Measurements from ENCODE around the gene DCAF4.

DCAF4 gene

DNA sequence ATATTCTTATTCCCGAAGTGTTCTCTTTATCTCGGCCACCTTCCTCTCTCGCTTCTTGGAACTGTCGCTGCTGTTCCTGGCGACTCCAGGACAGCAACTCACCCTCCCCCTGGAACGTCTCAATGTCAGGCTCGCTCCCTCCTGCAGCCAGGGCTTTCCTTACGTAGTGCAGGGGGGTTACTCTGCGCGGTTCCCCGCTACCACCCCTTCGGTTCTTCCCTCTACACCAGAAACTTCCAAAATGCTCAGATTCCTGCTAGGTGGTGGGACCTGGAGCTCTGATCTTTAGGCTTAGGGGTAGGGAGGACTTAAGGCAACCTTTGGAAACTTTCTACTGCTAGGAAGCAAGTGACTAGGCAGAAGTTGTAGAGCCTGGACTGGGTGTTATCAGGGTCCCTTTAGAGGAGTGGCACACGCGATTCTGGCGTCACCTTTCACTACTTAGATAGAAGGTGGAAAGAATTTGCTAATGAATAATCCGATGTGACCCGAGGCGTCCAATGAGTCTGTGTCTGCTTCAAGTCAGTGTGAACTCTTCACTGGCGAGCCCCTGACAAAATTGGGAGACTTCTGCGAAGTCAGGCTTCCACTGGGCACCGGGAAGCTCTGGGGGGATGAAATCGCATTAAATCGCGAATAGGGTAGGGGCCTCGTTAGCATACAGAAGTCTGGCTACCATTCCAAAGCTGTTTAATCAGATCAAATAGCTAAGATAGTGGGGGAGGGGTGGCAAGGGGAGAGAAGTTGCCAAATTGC lies 31.5 kb upstream of the DCAF4 start:
- FAIRE-seq, result peak; percentile 8

DNA sequence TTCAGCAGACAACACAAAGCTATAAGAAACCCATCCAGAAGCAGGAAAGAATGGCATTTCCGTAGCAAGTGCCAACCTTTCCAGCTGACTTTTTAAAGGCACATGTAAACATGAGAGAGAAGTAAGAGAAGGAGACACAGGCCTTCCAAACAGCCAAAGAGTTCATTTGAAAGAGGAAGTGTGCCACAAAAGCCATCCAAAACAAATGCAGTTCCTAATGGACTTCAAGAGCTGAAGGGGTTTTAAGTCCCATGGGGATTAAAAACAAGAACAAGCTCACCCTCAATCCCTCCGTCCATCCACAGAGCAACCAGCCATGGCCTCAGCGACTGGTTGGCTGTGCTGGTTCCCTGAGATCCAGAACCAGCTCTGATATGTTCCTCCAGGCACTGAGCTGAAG lies 27.8 kb upstream of the DCAF4 start:
- FAIRE-seq (no peak), DNase-seq (ENCODE audit: insufficient read length, low spot score) (no peak)

More for the DNA sequence above, 31.5 kb upstream of the DCAF4 start:
- DNase-seq (ENCODE audit: insufficient read length, low spot score), result no peak

DNA sequence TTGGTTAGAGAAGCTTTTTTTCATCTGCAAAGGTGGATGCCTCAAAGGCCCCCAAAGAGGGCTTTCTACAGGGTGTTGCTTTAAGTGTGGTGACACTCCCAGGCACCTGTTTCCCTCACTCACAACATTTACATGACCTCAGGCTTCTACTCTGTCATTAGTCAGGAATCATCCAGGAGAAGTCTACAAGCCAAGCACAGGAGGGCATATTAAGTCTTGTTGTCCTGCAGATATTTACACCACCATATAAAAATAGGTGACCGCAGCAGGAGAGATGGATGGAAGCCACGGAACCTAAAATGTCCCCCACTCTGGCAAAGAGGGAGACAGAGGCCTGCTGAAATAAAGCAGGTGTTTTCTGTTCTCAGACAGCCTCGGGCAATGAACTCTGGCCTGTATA lies 24.9 kb upstream of the DCAF4 start:
- DNase-seq (ENCODE audit: insufficient read length, low spot score) (no peak), FAIRE-seq (no peak)

DNA sequence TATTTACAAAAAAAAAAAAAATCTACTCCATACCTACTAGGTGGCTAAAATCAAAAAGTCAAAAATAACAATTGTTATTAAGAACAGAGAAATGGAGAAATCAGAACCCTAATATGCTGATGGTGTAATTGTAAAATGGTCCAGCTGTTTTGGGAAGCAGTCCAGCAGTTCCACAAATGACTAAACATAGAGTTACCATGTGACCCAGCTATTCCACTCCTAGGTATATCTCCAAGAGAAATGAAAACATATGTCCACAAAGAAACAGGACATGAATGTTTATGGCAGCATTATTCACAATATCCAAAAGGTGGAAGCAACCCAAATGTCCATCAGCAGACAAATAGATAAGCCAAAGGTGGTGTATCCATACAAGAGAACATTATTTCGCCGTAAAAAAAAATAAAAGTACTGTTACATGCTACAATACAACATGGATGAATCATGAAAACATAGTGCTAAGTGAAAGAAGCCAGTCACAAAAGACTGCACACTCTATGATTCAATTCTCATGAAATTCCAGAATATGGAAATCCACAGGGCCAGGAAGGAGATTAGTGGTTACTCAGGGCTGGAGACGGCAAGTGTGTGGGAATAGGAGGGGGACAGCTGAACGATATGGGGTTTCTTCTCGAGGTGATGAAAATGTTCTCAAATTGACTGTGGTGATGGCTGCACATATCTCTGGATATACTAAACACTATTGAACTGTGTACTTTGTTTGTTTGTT lies 23.3 kb upstream of the DCAF4 start:
- DNase-seq (ENCODE audit: insufficient read length, low spot score) (no peak), FAIRE-seq (peak; percentile 18)

DNA sequence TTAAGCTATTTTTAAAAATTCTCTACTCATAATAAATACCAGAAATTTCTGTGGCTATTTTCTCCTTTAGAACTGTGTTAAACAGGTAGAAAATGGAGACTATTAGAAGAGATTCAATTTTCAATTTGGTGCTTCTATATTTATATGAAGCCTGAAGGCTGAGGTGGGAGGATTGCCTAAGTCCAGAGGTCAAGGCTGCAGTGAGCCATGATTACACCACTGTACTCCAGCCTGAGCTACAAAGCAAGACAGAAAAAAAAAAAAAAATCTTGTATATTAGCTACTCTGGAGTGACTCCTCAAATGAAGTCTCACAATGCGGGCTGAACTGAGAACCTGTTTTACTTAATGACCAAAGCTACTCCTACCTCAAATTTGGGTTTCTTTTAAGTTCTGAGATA lies 22.5 kb upstream of the DCAF4 start:
- no peak for DNase-seq (ENCODE audit: insufficient read length, low spot score)
- no peak for FAIRE-seq

DNA sequence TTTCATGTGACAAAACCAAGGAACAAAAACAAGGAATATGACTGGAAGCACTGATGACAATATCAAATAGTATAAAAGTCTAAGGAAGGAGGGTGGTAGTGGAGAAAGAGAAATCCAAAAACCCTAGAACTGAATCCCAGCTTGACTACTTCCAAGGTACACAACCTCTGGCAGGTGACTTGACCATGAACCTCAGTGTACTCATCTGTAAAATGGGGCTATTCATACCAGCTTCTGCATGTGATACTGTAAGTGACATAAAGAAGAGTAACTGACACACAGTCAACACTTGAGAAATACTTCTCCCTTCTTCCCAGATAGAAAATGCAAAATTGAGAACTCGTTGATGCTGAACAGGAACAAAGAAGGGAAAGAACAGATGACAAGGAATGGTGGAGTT lies 22.0 kb upstream of the DCAF4 start:
- DNase-seq (ENCODE audit: insufficient read length, low spot score), result no peak
- FAIRE-seq, result no peak

DNA sequence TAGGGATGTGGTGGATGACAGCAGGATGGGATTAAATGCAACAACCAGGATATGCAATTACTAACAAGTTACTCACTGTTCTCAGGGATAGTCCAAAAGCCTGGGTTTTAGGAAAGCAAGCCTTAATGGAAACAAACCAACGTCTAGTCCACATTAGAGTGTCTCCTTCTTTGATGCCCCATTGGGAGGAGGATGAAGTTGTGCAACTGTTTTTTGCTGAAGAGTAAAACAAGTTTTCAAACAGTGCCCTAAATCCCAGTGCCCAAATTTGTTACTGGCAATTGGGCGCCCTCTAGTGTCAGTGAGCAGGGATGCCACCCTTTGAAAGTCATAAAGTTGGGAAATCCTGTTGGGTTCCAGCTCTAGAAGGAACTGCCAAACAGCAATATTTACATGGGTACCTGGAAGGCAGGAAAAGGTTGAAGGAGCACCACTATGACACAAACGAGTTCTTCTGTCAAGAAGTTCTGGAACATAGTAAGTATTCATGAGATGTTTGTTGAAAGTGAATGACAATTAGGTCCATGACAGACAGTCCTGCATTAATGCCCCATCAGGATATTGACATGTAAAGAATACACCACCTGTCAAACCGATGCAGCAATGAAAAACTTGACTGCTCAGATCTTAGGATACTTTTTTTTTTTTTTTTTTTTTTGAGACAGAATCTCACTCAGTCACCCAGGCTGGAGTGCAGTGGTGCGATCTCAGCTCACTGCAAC lies 21.3 kb upstream of the DCAF4 start:
- peak; percentile 77 for FAIRE-seq
- peak; percentile 35 for DNase-seq (ENCODE audit: insufficient read length, low spot score)

DNA sequence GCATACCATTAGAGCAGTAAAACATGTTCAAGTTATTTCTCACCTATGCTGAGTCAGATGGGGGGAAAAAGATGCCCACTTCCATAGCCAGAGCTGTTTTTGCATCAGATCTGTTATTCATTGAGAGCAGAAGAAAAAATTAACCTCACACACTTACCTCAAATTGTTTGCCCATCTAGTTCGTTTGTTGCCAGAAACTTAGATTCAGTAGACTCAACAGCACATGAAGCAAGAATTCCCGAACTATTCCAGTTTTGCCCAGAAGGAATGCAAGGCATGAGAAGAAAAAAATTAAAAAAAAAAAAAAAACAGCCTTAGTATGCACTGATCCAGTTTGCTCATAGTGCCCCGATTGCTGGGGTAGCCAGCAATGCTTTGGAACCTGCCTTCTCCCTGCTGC lies 19.9 kb upstream of the DCAF4 start:
- no peak for FAIRE-seq
- no peak for DNase-seq (ENCODE audit: insufficient read length, low spot score)

DNA sequence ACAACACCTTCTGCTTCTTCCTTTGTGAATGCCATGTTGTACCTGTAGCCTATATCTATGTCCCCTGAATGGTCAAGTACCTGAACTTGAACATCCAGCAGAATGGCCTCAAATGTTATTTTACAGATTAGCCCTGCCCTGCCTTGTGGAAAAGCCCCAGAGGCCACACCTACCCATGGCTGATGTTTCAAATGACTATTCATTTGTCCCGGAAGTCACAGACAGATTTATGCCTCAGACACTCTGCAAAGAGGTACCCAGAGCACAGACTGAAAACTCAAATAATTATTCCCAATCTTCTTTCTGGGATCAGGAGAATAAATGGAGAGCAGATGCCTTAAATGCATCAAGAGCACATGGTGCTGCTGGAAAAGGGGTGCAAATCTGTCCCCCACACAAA lies 19.4 kb upstream of the DCAF4 start:
- DNase-seq (ENCODE audit: insufficient read length, low spot score) (no peak), FAIRE-seq (no peak)

DNA sequence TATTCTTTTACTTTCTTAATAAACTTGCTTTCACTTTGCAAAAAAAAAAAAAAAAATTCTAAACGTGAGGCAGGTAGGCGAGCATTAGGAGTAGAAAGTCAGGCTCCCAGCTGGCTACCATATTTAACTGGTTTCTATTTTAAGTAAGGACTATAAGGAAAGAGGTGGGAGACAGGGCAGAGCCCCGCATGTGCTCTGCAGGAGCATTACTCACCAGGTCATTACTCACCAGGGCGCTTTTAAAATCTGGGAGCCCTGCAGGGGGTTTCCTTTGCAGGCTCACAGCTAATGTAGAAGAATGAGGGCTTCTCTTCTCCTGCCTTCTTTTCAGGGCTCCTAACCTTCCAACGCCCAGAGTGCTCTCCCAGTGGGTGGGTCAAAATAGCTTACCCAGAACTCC lies 18.4 kb upstream of the DCAF4 start:
- DNase-seq (ENCODE audit: insufficient read length, low spot score) (no peak), FAIRE-seq (no peak)

DNA sequence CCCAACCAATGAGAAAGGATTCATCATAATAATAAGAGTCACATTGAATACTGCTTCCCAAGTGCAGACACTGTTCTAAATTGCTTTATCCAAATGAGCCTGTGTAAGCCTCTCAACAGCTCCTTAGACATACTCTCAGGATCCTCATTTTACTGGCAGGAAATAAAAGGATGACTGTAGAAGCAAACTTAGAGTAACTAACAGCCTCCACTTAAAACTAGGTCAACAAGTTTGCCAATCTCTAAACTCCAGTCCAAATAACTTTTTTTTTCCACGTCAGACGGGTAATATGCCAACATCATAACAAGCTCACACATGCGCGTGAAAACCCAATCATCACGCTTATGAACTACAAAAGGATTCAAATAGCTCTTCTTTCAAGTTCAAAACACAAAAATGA lies 17.1 kb upstream of the DCAF4 start:
- DNase-seq (ENCODE audit: insufficient read length, low spot score) (no peak), FAIRE-seq (no peak)

DNA sequence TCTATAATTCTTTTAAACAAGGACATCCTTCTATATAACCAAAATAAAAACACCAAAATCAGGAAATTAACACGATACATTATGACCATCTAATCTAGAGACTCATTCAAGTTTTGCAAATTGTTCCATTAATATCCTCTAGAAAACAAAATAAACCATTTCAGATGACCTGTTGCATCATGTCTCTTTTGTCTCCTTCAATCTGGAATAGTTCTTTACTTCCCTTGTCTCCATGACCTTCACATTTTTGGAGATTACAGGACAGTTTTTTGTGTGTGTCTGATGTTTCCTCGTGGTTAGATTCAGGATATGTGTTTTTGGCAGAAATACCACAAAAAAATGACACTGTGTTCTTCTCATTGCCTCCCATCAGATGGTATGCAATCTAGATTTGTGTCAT lies 12.5 kb upstream of the DCAF4 start:
- no peak for FAIRE-seq

DNA sequence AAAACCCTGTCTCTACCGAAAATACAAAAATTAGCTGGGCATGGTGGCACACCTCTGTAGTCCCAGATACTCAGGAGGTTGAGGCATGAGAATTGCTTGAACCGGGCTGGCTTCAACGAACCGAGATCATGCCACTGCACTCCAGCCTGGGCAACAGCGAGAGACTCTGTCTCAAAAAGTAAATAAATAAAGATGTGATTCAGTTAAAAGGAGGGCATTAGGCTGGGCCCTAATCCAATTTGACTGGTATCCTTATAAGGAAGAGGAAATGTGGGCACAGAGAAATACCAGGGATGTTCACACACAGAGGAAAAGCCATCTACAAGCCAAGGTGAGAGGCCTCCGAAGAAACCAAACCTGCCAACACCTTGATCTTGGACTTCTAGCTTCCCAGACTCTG lies 10.1 kb upstream of the DCAF4 start:
- FAIRE-seq (no peak), DNase-seq (ENCODE audit: insufficient read length, low spot score) (no peak)

More for the DNA sequence above, 12.5 kb upstream of the DCAF4 start:
- DNase-seq (ENCODE audit: insufficient read length, low spot score), result no peak

DNA sequence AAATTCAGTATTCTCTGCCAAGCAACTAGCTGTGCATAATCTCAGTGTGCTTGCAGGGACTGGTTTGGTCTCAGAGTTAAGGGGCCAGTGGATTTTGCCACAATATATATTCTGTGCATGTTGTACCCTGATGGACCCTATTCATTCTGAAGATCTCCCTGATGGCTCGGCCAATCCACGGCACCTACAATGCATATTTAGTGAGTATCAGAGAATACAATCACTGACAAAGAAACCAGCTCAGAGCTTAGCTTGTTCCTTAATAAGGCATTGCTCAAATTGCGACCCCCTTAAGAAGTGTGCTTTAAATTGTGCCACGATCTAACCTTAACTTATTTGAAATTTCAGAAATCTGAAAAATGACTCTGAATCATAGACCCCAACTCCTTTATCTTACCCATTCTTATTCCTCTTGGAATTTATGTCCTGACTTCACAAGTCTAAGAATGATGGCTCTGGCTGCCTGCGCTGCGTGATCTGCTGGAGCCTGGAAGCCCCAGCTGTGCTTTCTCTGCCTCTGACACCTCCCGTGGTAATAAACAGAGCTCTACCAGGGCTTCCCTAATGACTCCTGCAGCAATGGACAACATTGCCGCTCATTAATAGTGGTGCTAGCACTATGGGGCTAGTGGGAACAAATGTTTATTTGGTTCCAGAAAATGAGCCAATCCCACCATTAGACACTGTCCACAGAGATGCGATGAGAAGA lies 9.0 kb upstream of the DCAF4 start:
- DNase-seq (ENCODE audit: insufficient read length, low spot score) (no peak), FAIRE-seq (no peak)

DNA sequence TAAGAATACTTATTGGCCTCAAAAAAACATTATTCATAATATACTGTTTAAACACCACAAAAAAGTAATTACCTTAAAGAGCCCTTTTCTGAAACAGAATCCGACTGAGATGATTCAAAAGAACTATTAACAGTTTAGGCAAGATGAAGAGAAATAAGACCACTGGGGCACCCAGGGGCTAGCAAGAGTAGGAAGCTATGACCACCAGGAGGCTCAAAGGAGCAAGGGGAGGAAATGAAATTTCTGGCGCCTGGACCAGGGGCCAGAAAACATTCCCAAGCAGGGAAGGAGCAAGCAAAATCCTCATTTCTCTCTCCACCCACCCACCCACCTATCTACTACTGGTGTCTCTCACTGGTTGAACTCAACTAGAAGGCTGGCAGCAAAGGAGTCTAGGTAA lies 6.3 kb upstream of the DCAF4 start:
- FAIRE-seq, result no peak
- no peak for DNase-seq (ENCODE audit: insufficient read length, low spot score)

DNA sequence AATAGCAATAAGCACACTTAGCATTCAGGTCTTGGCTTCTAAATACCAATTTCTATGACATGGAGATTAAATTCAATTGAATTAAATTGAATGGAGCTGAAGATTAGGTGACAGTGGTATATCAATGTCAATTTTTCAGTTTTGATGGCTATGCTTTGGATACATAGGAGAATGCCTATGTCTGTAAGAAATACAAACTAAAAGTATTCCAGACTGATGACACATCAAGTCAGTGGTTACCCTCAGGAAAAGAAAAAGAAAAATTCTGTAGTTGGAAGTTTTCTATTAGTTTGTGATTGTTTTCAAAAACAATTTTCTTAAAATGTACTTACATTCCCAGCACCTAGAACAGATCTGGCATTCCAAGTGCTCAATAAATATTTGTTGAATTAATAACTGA lies 4.9 kb upstream of the DCAF4 start:
- DNase-seq (ENCODE audit: insufficient read length, low spot score) (no peak), FAIRE-seq (no peak)

DNA sequence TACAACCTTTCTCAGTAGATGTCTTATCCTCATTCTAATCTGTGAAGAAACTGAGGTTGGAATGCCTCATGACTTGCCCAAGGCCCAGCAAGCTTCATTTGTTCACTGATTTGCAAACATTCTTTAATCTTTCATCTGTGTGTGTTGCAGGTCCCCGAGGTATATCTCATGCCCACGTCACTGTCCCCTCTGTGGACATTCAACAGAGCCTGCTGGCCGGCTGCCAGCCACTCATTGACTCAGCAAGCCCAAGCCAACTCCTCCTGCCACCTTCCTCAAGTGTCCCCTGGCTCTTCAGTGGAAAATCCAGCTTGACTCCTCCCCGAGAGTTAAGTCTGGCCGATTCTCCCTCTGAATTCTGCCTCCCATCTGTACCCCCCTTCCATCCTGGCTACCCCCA lies 1.9 kb upstream of the DCAF4 start:
- FAIRE-seq (no peak), DNase-seq (ENCODE audit: insufficient read length, low spot score) (no peak)

DNA sequence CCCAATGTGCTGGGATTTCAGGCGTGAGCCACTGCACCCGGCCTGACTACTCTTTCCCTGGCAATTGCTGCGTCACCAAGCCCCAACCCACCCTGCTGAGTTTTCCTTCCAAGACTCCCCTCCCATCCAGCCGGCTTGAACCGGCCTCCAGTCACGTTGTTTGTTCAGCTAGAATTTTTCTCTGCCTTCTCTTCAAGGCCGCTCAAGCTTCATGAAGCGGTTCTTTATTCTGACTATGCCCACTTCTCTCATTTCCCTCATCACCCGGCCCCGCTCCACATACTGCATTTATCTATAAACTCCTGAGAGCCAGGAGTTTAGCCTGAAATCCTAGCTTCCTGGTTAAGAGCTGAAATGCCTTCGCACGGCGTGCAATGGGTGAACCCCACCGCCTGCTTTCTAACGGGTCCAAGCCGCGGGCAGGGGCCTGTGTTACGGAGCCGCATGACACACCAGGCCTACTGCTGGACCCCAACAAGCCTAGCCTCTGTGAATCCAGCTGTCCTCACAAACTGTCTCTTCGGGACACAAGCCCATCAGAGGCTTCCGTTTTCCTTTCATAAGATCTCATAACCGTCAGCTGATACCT lies 999 bp upstream of the DCAF4 start:
- DNase-seq (ENCODE audit: insufficient read length, low spot score) (no peak), FAIRE-seq (no peak)

DNA sequence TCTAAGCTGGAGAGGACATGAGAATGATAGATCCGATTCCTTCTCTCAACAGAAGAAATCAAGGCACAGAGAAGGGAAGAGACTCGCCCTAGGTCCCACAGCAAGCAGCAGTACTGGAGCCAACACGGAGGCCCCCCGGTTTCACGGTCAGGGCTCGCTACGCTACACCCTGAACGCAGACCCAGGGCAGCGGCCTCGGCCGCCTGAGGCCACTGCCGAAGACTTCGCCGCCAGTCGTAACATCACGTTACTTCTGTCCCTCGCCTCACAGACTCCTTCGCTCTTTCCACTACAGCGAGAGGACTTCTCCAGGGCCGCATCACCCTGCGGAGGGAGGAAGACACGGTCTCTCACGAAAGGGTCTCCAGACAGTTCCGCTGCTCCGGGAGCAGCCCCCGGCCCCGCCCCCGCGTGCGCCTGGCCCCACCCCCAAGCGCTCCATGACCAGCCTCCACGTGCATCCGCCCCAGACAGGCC lies 411 bp upstream of the DCAF4 start:
- DNase-seq (ENCODE audit: insufficient read length, low spot score) (no peak), FAIRE-seq (no peak)

DNA sequence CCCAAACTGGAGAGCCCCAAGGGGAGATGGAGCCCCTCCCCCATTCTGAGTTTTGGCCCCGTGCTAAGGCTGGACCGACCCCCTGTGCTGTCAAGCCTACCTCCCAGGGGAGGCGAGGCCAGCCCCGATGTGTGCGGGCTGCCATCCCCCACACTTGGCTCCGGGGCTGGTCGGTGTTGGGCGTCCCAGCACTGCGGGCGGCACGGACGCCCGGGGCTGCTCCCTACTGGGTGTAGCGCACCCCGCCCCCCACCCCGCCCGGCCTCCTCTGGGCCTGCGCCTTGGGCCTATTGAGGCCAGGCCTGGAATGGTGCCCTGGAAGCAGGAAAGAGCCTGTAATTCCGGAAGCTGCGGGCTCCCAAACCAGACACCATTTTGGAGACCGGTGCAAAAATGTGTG lies 2.6 kb downstream of the DCAF4 start:
- DNase-seq (ENCODE audit: insufficient read length, low spot score) (no peak), FAIRE-seq (no peak)

All from GM19239 (cell line).